Neutrophil (primary cell): ENCODE results near the gene TSHZ2.

ENCODE experiments used
- H3K27ac ChIP-seq: fragments of 200-600 bp; sonication (generic); 2 replicates; pipeline ENCODE4 v1.5.1; 2016; ENCODE audit warnings: mild to moderate bottlenecking, moderate library complexity
- H3K27me3 ChIP-seq: fragments of 200-600 bp; sonication (generic); 2 replicates; pipeline ENCODE4 v1.6.0; 2016; ENCODE audit warnings: mild to moderate bottlenecking
- H3K36me3 ChIP-seq: fragments of 200-600 bp; sonication (generic); 2 replicates; pipeline ENCODE4 v1.5.1; 2017
- H3K4me1 ChIP-seq, 2 experiments: fragments of 200-600 bp in 1 of 2; sonication (generic) in 1 of 2; 1 replicate in 1 of 2; 2 replicates in 1 of 2; pipeline versions ENCODE4 v1.5.1 to v1.6.1; 2013 to 2016; ENCODE audit warnings: low read depth in 1 of 2, low read length in 1 of 2, mild to moderate bottlenecking in 1 of 2, moderate library complexity in 1 of 2; ENCODE audit not compliant: control insufficient read depth in 1 of 2, insufficient read depth in 1 of 2
- H3K4me3 ChIP-seq, 2 experiments: fragments of 200-600 bp in 1 of 2; sonication (generic) in 1 of 2; 1 replicate in 1 of 2; 2 replicates in 1 of 2; pipeline ENCODE4 v1.5.1; 2013 to 2016; ENCODE audit warnings: low read depth in 1 of 2, low read length in 1 of 2, mild to moderate bottlenecking in 1 of 2, moderate library complexity in 1 of 2
- H3K9me3 ChIP-seq: fragments of 200-600 bp; sonication (generic); 2 replicates; pipeline ENCODE4 v1.5.1; 2016
- TF ChIP-seq, protein P1 (sequence below): fragments of 200-600 bp; sonication (generic); IDR thresholded peaks from 2 replicates; pipeline ENCODE4 v1.5.1; 2016; ENCODE audit warnings: antibody characterized with exemption

Gene TSHZ2

DNA sequence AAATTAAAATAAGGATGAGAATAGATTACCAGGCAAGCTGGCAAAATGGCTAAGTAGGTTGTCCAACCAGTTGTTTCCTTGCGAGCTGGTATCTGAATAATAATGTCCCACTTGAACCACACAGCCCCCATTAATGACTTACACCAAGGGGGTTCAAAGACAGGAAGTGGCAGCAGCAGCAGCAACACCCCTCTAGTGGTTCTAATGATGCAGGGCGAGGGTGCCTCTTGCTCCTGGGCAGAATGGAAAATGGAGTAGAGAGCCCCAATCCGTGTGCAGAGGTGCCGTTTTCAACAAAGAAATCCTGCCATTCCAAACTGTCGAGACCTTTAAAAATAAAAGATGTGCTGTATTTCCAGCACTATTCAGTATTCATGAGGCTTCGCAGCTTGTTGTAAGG is 218.1 kb downstream of the TSHZ2 start:
- H3K36me3 ChIP-seq, result no peaks in the 10 kb centered on the region
- H3K4me3 ChIP-seq, result no peak overlapping the region
- no peaks in the 10 kb centered on the region for H3K4me1 ChIP-seq
- TF ChIP-seq, protein P1, sequence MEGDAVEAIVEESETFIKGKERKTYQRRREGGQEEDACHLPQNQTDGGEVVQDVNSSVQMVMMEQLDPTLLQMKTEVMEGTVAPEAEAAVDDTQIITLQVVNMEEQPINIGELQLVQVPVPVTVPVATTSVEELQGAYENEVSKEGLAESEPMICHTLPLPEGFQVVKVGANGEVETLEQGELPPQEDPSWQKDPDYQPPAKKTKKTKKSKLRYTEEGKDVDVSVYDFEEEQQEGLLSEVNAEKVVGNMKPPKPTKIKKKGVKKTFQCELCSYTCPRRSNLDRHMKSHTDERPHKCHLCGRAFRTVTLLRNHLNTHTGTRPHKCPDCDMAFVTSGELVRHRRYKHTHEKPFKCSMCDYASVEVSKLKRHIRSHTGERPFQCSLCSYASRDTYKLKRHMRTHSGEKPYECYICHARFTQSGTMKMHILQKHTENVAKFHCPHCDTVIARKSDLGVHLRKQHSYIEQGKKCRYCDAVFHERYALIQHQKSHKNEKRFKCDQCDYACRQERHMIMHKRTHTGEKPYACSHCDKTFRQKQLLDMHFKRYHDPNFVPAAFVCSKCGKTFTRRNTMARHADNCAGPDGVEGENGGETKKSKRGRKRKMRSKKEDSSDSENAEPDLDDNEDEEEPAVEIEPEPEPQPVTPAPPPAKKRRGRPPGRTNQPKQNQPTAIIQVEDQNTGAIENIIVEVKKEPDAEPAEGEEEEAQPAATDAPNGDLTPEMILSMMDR, result no peak
- peaks cover 70% of the 10 kb centered on the region for H3K27me3 ChIP-seq
- no peaks in the 10 kb centered on the region for H3K9me3 ChIP-seq
- no peak overlapping the region for H3K27ac ChIP-seq

DNA sequence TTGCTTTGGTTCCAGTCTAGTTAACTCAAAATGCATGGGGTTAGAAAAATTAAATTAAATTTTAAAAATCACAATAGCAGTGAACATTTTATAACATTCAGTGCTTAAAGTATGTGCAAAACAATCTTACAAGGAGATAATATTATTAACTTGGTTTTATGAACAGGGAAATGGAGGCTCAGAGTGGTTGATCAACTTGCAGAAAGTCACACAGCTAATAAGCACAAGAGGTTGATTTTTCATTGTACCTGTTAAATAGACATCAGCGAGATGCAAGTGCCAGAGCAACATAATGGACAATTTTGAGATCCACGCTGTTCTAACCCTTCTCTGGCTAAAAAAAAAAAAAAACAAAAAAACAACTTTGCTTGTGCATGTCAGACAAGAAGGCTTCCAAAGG is 219.8 kb downstream of the TSHZ2 start:
- no peak overlapping the region for H3K27ac ChIP-seq
- peaks cover 69% of the 10 kb centered on the region for H3K27me3 ChIP-seq
- no peaks in the 10 kb centered on the region for H3K4me1 ChIP-seq
- no peaks in the 10 kb centered on the region for H3K36me3 ChIP-seq
- no peak overlapping the region for H3K4me3 ChIP-seq
- TF ChIP-seq, protein P1, result no peak
- no peaks in the 10 kb centered on the region for H3K9me3 ChIP-seq

DNA sequence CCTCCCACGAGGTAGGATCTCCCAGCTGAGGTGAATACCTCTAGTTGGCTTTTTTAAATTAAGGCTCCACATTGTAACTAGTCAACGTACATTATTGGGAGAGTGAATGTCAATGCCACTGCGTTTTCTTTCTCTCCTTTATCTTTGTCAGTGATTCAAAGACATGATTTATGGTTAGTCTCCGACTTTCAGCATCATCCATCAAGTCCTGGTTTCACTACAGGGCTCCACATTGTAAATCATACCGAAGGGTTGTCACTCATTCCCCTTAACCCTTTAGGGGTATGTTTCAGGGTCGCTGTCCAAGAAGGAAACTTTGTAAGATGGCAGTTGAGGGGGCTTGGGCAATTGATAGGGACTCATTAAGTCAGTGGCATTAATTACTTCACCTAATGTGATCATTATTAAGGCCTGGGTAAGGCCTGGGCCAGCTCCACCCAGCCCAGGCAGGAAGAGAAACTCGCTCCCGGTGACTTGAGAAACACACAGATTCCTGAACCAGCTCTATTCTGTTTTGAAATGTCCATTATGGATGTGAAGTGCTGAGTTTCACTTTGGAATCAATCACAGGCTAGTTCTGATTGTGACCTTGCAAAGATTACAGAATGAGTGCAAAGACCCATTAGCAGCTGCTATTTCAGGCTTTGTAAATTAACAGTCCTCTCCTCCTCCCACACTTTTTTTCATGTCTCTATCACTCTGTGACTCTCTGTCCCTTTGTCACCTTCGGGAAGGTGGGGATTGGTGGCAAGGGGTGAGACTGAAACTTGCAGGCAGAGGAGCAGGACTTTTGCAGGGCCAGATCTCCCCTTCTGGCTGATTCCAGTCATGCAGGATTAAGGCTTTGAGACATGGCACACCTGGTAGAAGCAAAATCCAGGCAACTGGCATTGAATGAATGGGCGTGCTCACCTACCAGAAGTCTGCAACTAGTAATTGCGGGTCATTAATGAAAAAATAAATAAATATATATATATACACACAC is 222.4 kb downstream of the TSHZ2 start:
- Histone ChIP-seq H3K9me3 (no peaks in the 10 kb centered on the region), H3K27ac (no peak overlapping the region), H3K4me1 (no peaks in the 10 kb centered on the region), H3K27me3 (peaks cover 74% of the 10 kb centered on the region), H3K4me3 (no peak overlapping the region), H3K36me3 (no peaks in the 10 kb centered on the region)
- TF ChIP-seq, protein P1, result no peak

DNA sequence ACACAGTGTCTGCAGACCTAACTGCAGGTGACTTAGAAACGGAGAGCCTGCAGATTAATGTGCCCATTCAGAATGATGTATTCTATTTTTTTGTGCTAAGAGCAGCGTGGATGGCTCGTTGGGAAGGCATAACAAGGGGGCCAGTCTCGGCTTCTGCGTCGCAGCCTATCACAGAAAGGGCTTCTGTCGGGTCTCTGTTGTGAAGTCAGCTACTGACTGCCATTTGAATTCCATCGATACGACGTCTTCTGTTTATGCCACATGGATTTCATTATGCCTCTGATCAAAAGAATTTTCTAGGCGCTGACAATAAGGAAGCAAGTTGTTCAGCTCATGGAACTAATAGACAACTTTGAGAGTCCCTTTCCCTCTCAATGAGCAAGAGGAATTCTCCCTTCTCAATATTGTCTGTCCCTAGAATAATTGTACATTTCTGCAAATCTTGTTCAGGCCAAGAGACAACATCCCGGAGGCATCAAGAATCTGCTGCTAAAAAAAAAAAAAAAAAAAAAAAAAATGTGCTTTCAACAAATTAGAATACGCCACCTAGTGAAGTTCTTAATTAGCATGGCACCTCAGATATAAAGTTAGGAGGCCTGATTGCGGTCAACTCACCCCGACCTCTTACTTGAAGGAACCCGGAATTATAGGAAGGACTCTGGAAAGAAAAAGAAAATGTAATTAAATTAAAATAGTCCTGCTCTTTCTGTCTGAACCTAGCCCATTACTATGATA is 223.9 kb downstream of the TSHZ2 start:
- H3K4me3 ChIP-seq, result no peak overlapping the region
- no peaks in the 10 kb centered on the region for H3K36me3 ChIP-seq
- peaks cover 76% of the 10 kb centered on the region for H3K27me3 ChIP-seq
- no peak overlapping the region for H3K27ac ChIP-seq
- no peaks in the 10 kb centered on the region for H3K9me3 ChIP-seq
- TF ChIP-seq, protein P1, result no peak
- H3K4me1 ChIP-seq, result no peaks in the 10 kb centered on the region

DNA sequence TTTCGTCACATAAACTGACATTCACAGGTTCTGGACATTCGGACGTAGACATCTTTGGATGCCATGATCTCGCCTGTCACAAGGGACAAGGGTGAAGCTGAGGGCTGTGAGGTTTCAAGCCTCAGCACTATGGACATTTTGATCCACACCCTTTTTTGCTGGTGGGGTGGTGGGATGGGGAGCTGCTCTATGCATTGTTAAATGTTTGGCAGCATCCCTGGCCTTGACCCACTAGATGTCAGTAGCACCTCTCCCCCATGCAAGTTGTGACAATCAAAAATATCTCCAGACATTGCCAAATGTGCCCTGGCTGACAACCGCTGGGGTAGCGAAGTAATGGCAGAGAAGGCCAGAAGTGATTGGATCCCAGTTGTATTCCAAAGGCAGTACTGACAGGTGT is 229.4 kb downstream of the TSHZ2 start:
- no peaks in the 10 kb centered on the region for H3K9me3 ChIP-seq
- no peaks in the 10 kb centered on the region for H3K36me3 ChIP-seq
- H3K27me3 ChIP-seq, result peaks cover 36% of the 10 kb centered on the region
- H3K27ac ChIP-seq, result no peak overlapping the region
- H3K4me1 ChIP-seq, result no peaks in the 10 kb centered on the region
- no peak overlapping the region for H3K4me3 ChIP-seq
- TF ChIP-seq, protein P1, result no peak
